ENCODE data around the gene SAV1.
"Not testable (repeated sequence)": the region's sequence is repeated elsewhere in the genome, so short reads cannot be mapped to it uniquely, and the experiment has no call there.

SAV1 gene

DNA sequence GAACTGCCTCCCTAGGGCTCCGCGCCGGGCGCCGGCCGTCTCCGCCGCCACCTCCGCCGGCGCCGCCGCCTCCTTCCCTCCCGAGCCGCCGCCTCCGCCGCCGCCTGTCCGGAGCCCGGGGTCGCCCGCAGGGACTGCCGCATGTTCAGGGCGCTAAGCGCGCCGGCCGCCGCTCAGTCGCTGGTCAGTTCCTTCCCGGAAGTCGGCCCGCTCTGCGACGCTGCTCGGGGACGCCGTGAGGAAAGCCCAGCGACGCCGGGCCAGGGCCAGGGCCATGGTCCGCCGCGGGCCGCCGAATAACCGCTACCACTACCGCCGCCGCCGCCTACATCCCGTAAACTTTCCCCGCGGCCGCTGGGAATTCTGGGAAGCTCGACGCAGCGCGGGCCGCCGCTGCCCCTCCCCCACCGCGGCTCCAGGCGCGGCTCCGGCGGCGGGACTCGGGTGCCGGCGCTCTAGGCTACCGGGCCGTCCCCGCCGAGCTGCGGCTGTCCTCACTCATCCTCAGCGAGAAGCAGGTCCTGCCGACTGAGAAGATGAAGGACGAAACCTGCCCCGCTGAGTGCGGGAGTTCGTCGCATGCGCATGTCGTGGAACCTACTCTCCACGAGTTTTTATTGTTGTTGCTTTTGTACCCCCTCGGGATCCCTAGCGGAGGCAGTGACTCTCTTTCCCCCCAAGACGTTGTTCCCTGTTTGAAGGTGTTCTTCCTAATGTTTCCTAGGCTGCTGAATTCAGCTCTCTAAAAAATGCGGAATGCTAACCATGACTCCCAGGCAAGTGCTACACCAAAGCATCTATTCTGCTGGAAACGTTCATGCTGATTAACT lies at the start of gene SAV1:
SAV1 (minus strand) TSS at position 311 of the 830 bp plus-strand sequence. CDS start 339 bp downstream, outside the sequence.
- FAIRE-seq, result no peak

DNA sequence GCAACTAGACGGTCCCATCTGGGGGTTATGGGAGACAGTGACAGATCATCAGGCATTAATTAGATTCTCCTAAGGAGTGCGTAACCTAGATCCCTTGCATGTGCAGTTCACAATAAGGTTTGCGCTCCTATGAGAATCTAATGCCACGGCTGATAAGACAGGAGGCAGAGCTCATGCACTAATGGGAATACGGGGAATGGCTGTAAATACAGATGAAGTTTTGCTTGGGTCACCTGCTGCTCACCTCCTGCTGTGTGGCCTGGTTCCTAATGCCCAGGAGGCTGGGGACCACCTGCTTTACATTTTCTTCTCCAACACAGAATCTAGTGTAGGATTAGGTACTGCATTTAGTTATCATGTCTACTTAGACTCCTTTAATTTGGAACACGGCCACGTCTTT lies 49.7 kb upstream of the SAV1 start:
- FAIRE-seq, result no peak

DNA sequence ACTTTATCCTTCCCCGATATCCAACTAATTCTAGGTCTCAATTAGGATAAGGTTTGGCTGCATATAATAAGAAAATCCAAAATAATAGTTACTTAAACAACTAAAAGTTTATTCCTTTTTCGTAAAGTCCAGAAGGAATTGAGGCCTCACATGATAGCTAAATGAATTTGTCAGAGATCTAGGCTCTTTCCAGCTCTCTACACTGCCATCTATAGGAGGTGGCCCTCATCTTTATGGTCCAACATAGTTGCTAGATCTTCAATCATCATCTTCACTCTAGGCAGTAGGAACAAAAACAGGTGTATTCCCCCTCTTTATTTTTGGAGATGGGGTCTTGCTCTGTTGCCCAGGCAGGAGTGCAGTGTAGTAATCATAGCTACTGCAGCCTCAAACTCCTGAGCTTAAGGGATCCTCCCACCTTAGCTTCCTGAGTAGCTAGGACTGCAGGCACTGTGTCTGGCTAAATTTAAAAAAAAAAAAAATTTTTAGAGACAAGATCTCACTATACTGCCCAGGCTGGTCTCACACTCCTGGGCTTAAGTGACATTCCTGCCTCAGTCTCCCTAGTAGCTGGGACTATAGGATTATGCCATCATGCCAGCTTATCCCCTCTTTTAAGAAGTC lies 46.5 kb upstream of the SAV1 start:
- no peak for FAIRE-seq

DNA sequence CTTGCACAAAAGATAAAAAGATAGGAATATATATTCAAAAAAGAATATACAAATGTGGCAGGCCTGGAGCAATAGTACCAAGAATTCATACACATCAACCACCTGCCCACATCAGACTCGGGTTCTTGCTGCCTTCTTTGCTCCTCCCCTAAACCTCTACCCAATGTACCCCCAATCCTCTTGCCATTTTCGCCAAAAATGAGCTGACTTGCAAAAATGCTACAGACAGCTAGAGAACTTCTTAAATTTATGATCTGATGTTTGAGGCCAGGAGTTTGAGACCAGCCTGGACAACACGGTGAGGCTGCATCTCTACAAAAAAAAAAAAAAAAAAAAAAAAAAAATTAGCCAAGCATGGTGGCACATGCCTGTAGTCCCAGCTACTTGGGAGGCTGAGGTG lies 42.9 kb upstream of the SAV1 start:
- no peak for FAIRE-seq

DNA sequence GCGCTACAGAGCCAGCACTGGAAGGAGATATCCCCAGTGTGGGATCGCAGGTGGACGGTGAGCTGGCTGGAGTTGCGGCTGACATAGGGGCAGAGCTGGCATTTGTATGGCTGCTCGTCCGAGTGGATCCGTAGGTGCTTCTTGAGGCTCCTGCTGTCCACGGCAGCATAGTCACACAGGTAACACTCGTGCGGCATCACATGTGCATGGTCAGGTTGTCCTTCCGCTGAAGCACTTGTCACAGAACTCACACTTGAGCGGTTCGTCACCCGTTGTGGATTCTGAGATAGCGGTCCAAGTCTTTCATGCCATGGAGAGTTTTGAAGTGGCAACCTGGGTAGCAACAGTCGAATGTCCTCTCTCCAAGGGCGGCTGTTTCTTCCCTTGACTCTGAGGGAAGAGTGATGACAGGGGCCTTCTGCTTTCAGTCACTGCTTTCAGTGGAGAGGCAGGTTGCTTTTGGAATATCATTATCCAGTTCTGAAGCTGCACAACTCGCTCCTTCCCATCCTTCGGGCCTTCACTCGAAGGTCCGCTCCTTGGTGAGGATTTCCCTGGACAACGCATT lies 37.0 kb upstream of the SAV1 start:
- FAIRE-seq, result no peak

DNA sequence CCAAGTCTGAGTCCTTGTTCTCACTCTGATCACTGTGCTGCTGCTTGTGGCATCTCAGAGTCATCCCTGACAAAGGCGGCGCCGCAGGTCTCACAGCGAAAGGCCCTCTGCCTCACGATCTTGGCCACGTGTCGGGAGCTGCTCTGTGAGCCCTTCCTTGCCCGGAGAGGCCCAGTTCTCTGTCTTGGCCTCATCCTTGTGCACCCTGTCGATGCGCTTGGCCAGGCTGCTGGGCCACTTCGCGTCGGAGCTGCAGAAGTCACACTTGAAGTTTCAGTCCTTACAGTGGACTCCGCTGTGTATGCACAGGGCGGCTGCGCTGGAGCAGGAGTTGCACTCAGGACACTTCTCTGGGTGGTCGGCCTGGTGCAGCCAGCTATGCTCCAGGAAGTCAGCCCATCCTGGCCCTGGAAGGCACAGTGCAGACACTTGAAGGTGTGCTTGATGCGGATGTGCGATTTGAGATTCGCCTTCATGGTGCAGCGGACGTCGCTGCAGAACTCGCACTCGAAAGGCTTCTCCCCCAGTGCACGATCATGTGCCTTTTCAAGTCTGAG lies 36.4 kb upstream of the SAV1 start:
- no peak for FAIRE-seq

DNA sequence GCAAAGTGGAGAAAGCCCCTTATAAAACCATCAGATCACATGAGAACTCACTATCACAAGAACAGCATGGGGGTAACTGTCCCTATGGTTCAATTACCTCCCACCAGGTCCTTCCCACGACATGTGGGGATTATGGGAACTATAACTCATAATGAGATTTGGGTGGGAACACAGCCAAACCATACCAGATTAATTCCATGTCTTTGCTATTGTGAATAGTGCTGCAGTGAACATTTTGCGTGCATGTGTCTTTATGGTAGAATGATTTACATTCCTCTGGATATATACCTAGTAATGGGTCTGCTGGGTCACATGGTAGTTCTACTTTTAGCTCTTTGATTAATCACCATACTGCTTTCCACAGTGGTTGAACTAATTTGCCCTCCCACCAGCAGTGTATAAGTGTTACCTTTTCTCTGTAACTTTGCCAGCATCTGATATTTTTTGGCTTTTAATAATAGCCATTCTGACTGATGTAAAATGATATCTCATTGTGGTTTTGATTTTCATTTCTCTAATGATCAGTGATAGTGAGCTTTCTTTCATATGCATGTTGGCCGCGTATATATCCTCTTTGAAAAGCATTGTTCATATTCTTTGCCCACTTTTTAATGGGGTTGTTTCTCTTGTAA lies 29.7 kb upstream of the SAV1 start:
- FAIRE-seq, result no peak

DNA sequence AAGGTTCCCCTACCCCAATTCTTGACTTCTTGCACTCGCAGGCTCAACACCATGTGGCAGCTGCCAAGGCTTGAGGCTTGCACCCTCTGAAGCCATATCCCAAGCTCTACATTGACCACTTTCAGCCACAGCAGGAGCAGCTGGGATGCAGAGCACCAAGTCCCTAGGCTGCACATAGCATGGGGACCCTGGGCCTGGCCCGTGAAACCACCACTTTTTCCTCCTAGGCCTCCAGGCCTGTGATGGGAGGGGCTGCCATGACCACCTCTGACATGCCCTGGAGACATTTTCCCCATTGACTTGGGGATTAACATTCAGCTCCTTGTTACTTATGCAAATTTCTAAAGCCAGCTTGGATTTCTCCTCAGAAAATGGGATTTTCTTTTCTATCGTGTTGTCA lies 26.2 kb upstream of the SAV1 start:
- not testable (repeated sequence) for FAIRE-seq

DNA sequence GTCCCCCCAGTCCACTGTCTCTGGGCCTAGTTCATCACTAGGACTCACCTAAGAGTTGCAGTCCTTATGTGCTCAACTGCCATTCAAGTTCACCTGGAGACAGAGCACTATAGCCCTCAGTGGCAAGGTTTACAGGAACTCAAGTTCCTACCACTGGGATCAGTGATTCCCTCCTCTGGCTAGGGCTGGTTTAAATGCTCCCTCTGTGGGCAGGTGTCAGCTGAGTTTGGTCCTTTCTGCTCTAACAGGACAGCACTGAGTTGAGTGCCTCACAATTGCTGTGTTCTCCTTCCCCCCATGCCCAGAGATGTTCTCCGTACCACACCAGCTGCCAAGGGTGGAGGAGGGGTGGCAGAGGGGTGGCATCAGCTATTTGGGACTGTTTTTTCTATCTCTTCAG lies 20.8 kb upstream of the SAV1 start:
- no peak for FAIRE-seq

DNA sequence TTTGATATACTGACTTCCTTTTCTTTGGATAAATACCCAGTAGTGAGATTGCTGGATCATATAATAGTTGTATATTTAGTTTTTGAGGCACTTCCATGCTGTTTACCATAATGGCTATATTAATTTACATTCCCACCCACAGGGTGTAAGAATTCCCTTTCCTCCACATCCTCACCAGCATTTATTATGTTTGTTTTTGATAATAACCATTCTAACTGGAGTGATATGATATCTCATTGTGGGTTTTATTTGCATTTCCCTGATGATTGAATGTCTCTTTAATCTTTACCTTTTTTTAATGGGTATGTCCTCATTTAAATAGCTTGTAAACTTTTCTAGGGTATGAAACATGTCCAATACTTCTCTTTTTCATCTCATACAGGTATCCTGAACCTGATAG lies 11.6 kb upstream of the SAV1 start:
- FAIRE-seq, result no peak

DNA sequence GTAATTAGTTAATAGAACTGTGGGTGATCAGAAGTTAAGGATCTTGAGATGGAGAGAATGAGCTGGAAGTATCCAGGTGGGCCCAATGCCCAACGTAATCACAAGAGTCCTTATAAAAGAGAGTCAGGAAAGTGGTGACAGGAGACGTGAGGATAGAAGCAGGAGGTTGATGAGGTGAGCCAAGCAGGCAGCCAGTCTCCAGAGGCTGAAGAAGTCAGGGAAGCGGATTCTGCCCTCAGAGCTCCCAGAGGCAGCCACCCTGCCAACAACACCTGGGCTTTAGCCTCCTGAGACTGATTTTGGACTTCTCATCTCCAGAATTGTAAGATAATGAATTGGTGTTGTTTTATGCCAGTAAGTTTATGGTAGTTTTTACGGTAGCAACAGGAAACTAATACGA lies 10.1 kb upstream of the SAV1 start:
- no peak for FAIRE-seq

DNA sequence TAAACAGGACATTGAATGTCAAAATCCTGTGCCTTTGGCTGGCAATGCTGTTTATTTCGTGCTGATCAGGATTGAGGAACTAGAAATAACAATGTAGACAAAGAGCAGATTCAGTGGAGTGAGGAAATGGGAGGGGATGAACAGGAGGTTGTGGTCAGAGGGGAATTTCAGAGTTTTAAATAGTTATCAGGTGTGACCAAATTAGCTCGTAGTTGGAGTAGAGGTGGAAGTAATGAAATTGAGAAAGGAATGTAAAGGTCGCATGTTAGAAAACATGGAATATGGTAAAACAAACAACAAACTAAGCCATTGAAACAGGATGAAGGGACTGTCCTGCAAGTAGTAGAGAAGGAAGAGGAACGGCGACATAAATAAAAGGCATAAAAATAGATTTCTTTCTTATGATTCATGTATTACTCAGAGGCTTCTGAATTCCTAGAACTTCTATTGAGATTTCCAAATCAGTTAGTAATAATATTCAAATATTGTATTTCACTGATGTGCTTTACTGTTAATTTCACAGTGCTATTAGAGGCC lies 9.5 kb upstream of the SAV1 start:
- no peak for FAIRE-seq

DNA sequence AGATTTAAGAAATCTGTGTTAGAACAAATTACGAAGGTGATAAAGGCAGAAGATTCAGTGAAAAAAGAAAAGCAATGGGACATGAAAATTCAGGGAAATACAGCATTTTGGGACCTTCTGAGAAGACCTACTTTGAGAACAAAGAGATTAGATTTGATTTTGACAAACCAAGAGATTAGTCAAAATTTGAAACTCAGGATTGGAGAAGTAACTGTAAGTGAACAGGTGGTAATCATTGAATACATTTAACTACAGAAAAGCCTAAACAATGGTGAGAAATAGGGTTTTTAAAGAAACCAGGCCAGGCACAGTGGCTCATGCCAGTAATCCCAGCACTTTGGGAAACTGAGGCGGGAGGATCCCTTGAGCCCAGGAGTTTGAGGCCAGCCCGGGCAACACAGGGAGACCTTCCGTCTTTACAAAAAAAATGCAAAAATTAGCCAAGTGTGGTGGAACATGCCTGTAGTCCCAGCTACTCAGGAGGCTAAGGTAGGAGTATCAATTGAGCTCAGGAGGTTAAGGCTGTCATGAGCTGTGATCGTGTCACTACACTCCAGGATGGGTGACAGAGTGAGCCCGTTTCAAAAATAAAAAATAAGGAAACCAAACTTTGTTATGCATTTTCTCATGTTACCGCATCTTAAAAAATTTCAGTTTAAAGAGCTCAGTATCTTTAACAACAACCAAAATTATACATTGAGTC lies 8.9 kb upstream of the SAV1 start:
- no peak for FAIRE-seq

DNA sequence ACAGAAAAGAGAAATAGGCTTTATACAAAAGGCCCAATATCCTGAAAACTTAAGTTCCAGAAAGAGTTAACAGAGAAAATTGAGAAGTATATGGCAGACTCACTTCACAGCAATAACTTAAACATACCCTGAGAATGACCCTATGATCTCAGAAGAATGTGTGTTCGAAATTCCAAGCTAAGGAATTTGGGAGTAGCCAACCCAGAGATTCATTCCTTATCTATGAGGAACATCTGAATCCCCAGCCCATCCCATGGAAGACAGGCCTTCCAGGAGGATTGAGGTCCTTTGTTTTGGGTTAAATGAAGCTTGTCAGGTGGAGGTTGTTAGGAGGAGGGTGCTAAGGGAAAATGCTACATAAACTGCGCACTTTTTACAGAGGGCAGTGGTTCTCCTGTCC lies 7.5 kb upstream of the SAV1 start:
- no peak for FAIRE-seq

DNA sequence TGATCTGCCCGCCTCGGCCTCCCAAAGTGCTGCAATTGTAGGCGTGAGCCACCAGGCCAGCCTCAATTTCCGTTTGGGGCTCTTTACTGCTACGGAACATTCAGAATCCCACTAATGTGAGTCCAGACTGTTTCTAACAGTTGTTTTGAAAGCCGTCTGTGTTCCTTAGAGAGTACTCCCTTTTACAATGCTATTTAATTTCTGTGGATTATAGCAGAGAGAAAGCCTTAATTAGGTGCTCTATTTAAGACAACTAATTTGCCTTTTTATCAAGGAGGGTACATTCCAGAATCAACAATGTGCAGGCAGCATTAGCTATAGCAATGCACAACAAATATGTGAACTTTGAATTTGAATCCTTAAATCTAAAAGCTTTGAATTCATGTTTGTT lies 2.8 kb upstream of the SAV1 start:
- no peak for FAIRE-seq

DNA sequence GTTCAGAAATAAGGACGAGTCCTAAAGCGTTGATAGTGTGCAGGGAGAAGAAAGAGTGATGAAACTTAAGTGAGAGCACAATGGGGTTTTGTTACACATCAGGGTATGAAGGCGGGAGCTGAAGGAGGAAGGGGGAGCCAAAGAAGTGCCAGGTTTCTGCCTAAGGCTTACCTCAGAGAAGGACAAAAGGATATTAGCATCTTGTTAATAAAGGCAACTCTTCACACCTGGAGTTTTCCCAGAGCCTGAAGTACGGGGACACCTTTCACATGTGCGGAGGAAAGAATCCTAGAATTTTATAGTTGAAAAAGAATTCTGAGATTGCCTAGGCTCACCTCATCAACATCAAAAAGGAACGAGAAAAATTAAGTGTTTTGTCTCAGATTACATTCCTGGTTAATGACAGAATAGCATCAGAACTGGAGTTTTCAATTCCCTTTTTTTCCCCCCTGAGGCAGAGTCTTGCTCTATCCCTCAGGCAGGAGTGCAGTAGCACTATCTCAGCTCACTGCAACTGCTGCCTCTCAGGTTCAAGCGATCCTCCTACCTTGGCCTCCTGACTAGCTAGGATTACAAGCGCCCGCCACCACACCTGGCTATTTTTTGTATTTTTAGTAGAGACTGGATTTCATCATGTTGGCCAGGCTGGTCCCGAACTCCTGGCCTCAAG lies 2.2 kb upstream of the SAV1 start:
- no peak for FAIRE-seq

DNA sequence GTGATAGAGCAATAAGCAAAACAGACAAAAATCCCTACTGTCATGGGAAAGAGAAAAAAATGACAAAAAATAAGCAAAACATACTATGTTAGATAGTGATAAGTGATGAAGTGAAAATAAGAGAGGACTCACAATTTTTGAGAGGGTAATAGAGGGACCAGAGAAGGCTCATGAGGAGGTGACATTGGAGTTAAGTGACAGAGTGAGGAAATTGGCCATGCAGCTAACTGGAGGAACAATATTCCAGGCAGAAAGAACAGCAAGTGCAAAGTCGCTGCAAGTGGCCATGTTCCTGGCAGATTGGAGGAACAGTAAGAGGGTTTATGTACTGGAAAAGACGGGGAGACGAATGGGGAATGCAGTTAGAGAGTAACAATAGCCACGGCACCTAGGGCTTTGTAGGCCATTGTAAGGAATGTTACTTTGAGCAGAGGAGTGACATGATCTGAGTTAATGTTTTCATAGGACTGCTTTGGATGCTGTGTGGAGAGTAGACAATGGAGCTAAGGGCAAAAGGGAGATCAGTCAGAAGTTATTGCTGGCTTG lies 1.4 kb upstream of the SAV1 start:
- no peak for FAIRE-seq

DNA sequence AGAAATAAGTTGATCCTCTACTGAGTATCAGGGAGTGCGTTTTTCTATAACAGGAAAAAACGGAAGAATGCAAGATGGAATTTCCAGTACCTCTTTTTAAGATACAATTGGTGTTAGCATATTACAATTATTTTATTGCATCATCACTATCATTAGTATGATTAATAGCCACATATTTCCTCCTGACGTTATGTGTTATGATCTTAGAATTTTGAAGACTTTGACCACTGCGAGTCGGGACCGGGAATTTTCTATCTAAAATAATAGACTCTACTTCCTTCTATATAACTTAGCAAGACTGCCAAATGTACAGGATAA lies 679 bp upstream of the SAV1 start:
- FAIRE-seq, result peak; percentile 90

DNA sequence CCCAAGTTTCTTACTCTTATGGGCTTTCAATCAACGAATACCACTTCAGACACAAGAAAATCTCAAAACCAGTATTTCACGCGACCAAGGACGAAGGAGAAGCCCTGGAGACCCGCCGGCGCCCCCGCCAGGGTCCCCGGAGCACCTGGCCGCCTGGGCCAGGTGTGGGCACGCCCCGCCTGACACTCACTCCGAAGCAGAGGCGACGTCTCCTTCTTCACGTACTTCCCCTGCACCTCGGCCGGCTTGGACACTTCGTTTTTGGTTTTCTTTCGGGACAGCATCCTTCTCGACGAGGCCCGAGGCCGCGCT lies 466 bp downstream of the SAV1 start:
- FAIRE-seq, result no peak

DNA sequence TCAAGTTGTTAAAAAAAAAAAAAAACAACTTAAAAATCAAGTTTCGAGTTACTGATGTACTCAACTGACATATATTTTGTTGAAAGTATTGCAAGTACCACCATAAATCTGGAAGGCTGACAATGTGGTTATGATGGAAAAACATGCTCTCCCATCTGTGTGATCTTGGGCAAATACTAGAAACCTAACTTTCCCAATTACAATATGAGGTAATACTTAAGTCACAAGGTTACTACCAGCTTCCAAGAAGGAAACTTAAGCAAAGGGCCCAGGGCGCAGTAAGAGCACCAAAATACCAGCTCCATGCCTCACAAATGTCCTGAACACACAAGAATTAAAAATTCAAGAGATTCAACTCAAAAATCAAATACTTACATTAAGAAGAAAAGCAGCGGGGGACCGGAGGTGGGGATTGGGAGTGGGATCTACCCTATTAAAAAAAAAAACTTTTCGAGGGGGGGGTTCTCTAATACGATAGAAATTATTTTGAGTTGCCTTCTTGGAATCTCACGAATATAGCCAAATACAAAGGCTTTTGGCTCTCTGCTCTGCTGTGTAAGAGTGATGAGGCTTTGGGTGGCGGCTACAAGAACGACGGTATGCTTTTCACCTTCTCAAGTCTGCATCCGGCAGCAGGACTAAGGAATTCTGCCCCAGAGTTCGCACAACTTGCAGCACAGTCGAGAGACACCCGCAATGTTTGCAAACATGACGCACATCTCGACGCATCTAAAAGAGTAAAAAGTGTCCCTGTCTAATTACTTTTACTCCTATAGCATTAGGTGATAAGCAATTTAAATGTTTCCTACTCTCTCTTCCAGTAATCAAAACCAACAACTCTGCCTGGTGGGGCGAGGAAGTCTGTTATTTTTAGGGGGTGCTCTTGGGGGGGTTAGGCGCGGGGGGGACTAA lies 1.1 kb downstream of the SAV1 start:
- no peak for FAIRE-seq

DNA sequence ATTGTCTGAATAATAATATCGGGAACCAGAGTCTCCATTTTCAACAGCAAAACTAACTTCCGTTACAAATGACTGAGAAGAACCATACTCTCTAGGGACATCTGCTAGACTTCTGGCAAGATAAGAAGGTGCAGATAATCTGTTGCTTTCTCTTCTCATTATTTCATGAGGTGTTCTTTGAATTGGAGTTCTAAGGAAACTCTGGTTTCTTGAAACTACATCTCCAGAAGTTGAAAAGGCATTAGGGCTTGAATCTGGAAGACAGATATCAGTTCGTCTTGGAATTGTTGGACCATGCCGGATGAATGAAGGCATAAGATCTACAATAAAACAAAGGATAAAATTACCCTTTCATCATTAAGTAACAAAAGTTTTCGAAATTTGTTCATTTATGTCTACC lies 2.8 kb downstream of the SAV1 start:
- FAIRE-seq, result not testable (repeated sequence)
